Islet precursor cell (in vitro differentiated cells): ENCODE measurements around the gene GARIN5A.

Source experiments
- DNase-seq: peaks from one replicate; pipeline ENCODE4 v3.0.0-alpha.2; 2018

The GARIN5A gene

DNA sequence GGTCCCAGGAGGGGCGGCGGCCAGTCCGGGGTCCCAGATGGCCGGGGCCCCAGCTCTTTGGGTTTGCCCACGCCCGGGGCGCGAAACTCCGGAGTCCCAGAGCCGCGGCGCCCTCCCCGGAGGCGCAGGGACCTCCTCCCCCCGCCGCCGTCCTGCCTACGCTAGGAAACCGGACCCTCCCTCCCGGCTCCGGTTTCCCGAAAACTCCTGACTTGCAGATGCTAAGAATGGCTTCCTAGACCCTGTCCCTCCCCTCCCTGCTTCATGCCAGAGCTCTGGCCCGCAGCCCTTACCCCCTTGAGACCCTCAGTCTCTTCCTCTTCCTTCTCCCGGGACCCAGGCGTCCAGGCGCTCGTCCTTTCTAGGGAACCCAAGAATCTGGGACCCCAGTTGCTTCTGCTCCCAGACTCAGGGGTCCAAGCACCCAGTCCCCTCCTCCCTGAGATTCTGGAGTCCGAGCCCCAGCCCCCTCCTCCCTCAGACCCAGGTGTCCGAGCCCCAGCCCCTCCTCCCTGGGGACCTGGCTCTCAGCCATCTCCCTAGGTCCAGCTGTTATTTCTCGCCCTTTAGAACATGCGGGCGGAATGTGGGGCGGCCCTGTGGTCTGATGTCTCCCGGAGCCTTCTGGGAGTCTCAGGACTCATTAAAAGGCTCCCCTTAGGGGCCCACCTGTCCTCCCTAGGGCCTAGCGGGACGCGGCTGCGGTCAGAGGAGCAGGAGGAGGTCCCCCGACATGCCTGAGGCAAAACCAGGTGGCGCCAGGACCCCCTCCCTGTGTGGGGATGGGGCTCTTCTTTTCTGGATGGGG, 44.2 kb downstream of the GARIN5A start, which contains the start of gene MYBPC2:
TSS of gene MYBPC2 (plus strand) at position 672 of the 808 bp plus-strand sequence. CDS start at position 734, 62 bp downstream.
- DNase-seq: no peak

DNA sequence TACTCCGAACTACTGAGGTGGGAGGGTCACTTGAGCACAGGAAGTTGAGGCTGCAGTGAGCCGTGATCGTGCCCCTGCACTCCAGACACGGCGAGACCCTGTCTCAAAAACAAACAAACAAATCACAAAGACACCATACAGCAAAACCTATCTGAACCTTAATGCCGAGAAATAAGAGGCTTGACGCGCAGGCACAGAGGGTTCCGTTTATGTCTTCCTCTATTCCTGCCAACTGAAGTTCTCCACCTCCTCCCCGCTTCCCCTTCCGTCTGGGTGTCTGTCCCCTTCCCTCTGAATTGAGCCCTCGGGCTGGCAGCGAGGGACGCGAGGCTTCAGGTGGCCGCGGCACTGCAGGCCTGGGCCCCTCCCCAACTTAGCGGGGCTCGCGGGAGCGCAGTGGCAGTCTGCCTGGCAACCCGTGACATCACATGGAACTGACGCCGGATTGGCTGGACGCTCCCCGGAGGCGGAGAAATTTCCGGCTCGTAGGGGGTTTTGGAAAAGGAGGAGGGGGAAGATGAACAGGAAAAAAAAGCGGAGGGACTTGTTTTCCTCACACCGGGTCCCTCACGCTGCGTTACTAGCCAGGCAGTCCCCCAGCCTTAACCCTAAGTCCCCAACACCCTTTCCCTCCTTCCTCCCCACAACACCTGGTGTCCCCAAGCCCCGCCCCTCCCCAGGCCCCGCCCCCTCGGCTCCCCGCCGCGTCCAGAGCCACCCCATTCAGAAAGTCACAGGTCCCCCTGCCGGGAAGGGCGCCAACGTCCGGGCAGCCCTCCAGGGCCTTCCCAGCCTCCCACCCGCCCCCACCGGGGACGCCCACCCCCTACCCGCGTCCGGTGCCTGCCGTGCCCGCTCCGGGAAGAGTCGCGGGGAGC, 45.1 kb downstream of the GARIN5A start:
- DNase-seq: peak; percentile 93

DNA sequence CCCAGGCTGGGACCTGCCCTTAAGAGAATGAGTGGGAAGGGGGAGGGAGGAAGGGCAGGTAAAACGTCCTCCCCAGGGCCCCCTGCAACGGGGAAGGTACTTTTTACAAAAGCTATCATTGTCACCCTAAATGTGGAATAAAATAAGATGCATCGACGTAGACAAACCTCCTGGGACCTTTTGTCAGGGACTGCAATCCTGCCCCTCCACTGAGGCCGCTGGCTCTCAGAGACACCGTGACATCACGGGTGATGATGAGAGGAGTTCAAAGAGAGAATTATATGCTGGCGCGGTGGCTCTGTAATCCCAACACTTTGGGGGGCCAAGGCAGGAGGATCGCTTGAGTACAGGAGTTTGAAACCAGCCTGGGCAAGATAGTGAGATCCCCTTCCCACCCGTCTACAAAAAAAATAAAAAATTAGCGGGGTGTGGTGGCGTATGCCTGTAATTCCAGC, 45.7 kb downstream of the GARIN5A start:
- no peak for DNase-seq

DNA sequence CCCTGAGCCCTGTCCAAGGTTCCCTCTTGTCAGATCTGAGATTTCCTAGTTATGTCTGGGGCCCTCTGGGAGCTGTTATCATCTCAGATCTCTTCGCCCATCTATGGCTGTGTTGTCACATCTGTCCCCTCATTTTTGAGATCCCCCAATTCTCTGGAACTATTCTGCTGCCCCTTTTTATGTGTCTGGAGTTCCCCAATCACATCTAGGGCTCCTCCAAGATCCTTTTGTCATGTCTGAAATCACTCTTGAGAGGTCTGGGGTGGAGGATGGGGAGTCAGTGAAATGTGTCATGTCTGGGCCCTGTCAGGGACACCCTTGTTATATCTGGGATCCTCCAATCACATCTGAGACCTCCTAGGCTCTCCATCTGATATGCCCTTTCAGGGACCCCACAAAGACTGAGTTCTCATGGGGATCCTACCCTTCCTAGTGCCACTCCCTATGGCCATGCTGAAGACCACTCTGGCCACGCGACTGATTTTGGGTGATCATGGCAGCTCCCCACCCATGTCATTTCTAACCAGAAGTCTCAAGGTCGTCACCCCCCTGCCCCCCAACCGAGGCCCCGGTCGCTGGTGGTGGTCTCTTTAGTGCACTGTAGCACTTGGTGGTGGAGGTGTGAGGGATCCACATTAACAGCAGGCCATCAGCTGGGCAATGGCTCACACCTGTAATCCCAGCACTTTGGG, 47.7 kb downstream of the GARIN5A start:
- no peak for DNase-seq

DNA sequence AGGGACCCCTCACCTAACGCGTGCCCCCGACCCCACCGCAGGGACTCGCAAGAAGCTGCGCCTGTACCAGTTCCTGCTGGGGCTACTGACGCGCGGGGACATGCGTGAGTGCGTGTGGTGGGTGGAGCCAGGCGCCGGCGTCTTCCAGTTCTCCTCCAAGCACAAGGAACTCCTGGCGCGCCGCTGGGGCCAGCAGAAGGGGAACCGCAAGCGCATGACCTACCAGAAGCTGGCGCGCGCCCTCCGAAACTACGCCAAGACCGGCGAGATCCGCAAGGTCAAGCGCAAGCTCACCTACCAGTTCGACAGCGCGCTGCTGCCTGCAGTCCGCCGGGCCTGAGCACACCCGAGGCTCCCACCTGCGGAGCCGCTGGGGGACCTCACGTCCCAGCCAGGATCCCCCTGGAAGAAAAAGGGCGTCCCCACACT, 48.6 kb downstream of the GARIN5A start:
- DNase-seq: peak; percentile 90

DNA sequence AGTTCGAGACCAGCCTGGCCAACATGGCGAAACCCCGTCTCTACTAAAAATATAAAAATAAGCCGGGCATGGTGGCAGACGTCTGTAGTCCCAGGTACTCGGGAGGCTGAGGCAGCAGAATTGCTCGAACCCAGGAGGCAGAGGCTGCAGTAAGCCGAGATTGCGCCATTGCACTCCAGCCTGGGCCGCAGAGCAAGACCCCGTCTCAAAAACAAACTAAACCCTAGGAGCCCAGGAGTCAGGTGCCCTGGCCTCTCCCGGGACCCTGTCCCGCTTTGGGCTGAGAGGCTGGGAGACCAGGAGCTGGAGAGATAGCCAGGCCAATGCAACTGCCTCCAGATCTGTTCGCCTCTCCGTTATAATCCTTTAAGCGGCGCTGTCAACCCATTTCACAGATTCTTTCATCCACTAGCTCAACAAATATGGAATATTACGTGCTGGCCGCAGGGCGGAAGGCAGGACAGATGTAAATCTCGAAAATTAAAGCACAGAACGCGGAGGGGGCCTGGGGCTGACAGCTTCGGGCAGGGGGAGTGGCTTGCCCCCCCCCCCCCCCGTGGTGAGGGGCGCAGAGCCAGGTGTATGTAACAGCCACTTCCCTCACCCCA, 49.2 kb downstream of the GARIN5A start:
- no peak for DNase-seq

DNA sequence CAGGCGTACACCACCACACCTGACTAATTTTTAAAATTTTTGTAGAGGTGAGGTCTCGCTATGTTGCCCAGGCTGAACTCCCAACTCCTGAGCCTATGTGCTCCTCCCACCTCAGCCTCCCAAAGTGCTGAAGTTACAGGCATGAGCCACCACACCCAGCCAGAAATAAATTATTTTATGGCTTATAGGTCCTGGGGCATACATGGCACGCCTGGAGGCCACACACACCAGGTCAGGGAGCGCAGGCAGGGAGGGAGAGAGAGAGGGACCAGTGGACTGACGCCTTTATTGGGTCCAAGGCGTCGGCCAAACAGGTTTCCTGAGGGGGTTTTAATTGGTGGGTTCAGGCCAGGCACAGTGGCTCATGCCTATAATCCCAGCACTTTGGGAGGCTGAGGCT, 51.1 kb downstream of the GARIN5A start:
- no peak for DNase-seq

DNA sequence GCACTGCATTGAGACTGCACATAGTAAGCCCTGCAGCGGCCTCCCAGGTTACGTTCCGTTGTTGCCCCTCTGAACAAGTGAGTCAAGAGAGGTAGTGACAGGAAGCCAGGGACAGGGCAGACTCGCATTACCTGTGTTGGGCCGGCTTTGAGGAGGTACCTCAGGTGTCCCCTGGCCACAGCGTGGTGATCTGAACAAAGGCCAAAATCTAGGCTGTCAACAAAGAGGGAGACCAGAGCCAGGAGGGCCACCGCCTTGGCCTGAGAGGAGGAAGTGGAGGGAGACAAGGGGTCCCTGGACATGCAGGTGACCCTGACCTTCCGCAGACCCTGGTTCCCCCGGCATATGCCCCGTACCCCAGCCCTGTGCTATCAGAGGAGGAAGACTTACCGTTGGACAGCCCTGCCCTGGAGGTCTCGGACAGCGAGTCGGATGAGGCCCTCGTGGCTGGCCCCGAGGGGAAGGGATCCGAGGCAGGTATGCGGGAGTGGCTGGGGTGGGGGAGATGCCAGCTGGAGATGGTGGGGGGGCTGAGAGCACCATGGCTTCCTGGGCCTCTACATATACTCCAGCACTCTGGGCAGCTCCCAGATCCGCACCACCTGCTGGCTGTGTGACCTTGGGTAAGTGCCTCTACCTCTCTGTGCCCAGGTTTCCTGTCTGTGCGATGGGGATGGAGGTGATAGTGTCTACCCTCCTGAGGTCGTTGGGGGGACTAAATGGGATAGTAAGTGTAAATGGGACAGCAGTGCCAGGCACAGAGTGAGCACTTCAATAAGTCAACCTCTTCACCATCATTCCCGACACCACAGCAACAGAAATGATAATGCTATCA, 53.2 kb downstream of the GARIN5A start:
- no peak for DNase-seq

DNA sequence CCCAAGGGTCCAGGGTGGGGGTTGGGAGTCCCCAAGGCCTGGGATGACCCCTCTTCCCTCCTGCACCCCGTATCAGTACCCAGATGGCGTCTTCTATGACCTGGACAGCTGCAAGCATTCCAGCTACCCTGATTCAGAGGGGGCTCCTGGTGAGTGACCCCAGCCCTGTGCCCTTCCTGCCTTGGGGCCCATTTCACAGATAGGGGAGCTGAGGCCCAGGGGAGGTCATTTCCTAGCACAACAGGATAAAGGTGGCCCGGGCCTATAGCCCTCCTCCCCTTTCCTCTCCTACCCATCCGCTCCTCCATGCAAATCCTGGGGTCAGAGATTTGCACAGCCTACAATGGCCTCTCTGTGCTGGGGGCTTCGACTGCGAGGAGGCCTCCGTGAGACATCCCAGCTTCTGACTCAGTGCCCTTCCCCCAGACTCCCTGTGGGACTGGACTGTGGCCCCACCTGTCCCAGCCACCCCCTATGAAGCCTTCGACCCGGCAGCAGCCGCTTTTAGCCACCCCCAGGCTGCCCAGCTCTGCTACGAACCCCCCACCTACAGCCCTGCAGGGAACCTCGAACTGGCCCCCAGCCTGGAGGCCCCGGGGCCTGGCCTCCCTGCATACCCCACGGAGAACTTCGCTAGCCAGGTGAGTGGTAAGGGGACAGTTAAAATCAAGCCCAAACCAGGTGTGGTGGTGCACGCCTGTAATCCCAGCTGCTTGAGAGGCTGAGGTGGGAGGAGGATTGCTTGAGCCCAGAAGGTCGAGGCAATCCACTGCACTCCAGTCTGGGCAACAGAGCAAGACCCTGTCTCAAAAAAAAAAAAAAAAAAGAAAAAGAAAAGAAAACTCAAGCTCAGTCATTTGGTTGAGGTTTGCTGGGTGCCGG, 54.0 kb downstream of the GARIN5A start:
- no peak for DNase-seq

DNA sequence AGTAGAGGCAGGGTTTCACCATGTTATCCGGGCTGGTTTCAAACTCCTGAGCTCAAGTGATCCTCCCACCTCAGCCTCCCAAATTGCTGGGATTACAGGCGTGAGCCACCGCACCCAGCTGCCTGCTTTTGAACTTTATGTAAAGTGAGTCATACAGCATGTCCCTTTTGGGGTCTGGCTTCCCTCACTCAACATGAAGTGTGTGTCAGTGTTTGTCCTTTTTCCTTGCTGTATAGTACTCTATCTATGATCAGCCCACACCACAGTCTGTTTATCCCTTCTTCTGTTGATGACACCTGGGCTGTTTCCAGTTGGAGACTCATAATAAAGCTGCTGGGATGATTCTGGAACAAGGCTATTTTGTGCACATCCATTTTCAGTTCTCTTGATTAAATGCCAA, 55.8 kb downstream of the GARIN5A start:
- no peak for DNase-seq

DNA sequence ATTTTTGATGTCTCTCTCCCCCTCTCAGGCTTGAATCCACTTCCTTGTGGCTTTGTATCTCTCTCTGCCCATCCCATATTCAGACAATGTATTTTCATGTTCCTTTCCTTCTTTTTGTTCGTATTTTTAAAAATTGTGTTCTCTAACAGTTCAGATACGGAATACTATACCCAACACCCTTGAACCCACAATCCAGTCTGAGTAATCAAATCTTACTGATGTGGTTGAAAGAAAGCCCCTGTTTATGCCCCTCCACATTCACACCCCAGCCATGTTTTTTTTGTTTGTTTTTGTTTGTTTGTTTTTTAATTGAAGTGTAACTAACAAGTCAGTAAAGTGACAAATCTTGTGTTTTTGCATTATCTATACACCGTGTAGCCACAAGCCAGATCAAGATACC, 56.5 kb downstream of the GARIN5A start:
- no peak for DNase-seq

DNA sequence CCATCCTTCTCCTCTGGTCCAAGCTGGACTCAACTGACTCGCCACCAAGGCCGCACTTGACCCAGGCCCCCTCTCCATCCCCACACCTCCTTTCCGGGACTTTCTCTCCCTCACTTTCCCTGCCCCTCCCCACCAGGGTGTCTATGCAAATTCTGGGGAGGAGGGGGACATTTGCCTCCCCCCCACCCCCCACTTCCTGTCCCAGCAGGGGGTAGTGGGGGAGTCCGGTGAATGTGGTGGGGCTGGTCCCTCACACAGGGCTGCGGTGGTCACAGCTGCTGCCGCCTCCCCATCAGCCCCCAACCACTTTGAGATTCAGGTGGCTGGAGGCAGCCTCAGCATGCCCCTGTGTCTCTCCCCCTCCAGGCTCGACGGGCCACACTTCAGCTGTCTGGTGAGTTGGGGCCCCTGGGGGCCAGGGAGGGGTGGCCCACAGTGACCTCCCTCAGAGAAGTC, 57.0 kb downstream of the GARIN5A start:
- no peak for DNase-seq

DNA sequence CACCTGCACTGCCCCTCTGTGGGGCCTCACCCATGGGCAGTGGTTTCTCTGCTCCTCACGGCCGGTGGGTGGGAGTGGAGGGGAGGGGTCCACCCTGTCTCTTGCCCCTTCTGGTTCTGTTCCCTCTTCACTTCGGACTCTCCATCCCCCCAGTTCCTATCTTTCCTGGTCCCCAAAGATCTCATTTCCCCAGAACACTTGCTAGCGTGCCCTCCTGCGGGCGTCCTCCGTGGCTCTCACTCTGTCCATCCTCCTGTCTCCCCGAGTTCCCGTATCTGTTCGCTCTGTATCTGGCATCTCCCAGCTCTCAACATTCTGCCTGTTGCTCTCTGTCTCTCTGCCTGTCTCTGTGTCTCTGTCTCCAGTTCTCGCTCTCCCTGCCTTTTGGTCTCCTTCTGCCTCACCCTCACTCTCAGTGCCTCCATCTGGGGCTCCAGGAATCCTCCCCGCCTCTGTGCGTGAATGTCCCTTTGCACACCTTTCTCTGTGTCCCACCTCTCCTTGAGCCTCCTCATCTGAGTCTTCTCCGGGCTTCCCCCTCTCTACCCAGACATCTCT, 57.5 kb downstream of the GARIN5A start:
- no peak for DNase-seq

DNA sequence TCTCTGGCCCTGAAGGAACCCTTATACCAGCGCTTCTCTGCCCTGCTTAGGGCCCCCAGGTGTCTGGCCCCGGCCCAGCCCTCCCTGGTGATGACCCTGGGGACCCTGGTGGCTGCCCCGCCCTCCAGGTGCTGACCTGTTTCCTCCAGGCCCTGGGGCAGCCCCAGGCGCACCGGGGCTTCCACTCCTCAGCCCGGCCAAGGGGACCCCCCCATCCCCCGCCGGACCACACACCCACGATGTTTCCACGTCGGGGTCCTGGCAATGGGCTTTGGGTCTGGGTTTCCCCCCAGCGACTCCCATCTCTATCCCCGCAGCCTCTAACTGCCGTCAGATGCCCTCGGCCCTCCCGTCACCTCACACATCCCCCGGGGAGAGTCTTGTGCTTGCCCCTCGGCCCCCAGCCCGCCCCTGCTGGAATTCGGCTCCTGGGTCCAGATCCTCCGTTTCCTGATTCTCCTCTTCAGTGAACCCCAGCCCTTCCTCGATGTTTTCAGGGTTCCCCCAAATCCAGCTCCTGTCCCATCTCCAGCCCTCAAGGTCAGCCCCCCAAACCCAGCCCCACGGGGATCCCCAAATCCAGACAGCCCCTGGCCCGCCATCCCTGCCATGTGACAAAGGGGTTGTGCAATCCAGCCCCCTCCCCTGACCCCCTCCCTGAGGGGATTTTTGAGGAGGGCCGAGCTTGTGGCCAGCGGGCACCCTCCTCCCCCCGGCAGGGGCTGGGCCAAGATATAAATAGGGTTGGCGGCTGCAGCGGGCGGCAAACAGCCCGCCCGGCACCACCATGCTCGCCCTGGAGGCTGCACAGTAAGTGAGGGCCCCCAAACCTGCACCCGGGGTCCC, 58.2 kb downstream of the GARIN5A start, which contains the start of gene SPIB:
TSS of gene SPIB (plus strand) at position 763 of the 846 bp plus-strand sequence. CDS start at position 788, 25 bp downstream.
- DNase-seq: no peak

DNA sequence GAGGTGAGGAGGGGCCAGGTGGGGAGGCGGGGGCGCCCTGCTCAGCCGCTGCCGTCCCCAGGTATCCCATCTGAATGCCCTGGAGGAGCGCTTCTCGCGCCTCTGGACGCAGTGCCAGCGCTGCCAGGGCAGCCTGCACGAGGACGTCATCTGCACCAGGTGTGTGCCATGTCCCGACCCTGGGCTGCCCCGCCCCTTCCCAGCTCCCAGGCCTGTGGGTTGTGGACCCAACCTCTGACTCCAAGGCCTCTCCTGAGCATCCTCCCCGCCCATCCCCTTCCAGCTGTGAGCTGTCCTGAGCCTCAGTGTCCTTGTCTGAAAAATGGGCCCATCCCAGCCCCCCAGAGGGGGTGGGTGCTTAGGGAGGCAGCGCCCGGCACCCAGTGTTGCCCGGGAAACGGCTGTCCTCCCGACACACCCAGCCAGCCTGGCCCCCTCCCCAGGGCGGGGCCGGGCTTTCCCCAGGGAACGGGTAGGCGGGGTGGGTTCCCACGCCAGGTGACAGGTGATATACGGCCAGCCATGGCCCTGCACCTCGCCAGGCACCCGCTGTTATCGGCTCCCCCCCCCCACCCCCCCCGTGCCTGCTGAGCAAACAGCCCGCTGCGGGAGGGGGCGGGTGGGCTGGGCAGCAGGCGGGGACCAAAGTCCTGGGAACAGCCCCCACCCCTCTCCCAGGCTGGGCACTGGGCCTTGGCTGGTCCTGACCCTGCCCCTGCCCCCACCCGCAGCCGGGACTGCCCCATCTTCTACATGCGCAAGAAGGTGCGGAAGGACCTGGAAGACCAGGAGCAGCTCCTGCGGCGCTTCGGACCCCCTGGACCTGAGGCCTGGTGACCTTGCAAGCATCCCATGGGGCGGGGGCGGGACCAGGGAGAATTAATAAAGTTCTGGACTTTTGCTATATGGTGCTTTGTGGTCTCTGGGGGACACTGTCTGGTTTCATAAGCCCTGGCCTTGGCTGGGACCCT, 59.3 kb downstream of the GARIN5A start:
- DNase-seq: no peak
